Measurements from ENCODE around the gene STARD8.
"Not testable (repeated sequence)": the region's sequence is repeated elsewhere in the genome, so short reads cannot be mapped to it uniquely, and the experiment has no call there.

STARD8 gene

GRCh38 chrX:68647156-68647957 lies at the start of gene STARD8:
Gene STARD8 (plus strand): TSS chrX:68647666. CDS start chrX:68647883, 217 bp downstream.
- DNase-seq (ENCODE audit: low read depth), result peak; percentile 71

DNA sequence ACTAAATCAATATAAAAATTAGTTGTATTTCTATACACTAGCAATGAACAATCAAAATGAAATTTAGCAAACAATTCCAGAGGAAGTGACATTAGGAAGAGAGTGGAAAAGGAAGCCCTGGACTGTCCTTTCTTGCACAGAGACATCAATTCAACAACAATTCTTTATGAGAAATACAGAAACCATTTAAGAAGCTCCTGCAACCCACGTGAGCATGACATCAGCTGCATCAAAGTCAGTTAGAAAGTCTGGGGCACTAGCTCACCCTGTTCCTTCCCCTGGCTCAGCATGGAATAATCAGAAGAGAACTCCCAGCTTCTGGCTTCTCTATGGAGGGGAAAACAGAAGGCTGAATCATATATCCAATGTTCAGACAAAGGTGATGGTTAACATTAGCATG lies 48.6 kb upstream of the STARD8 start:
- DNase-seq (ENCODE audit: low read depth), result peak; percentile 3

DNA sequence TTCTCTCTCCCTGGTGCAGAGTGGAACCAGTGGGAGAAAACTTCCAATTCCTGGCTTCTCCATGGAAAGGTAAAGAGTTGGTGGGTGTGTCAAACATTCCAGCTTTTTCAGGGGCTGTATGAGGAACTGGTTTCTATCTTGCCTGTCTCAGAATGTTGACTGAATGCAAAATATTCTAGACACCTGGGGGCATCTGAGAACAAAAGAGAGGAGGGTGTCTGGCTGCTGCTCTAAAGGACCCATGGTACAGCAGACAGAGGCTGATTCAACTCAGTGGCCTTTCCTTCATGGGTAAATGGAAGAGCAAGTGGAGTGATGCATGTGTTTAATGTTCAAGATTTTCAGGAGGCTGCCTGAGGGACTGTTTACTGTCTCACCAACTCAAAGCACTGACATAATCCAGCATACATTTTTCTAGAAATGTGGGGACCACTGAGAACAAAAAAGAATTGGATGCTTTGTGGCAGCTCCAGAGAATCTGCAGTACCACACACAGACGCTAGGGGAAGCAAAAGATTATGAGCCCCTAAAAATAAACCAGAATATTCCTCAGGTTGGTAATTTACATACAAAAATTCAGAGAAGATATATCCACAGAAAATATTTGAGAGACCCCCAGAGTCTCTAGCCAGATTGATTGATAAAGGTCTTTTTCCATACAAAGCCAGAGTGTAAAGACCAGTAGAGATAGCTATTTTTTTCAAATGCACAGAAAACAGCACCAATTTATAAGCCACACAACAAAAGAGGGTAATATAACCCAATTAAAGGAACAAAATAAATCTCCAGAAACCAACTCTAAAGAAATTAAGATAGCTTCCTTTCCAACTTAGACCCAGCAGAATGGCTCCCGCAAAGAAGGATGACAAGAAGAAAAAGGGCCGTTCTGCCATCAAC lies 48.0 kb upstream of the STARD8 start:
- peak; percentile 38 for DNase-seq (ENCODE audit: low read depth)

DNA sequence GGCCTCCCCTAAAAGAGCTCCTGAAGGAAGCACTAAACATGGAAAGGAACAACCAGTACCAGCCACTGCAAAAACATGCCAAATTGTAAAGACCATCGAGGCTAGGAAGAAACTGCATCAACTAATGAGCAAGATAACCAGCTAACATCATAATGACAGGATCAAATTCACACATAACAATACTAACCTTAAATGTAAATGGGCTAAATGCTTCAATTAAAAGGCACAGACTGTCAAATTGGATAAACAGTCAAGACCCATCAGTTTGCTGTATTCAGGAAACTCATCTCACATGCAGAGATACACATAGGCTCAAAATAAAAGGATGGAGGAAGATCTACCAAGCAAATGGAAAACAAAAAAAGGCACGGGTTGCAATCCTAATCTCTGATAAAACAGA lies 43.2 kb upstream of the STARD8 start:
- DNase-seq (ENCODE audit: low read depth), result not testable (repeated sequence)

DNA sequence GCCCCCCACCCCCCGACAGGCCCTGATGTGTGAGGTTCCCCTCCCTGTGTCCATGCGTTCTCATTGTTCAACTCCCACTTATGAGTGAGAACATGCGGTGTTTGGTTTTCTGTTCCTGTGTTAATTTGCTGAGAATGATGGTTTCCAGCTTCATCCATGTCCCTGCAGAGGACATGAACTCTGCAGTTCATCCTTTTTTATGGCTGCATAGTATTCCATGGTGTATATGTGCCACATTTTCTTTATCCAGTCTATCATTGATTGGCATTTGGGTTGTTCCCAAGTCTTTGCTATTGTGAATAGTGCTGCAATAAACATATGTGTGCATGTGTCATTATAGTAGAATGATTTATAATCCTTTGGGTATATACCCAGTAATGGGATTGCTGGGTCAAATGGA lies 32.7 kb upstream of the STARD8 start:
- DNase-seq (ENCODE audit: low read depth), result not testable (repeated sequence)

DNA sequence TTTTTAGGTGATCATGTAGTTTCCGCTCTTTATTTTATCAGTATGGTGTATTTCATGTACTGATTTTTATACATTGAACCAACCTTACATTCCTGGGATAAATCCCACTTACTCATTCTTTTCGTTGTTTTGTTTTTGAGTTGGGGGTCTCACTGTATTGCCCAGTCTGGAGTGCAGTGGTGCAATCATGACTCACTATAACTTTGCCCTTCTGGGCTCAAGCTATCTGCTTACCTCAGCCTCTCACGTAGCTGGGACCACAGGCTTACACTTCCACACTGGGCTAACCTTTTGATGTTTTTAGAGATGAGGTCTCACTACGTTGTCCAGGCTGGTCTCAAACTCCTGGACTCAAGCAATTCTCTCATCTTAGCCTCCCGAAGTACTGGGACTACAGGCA lies 19.5 kb upstream of the STARD8 start:
- DNase-seq (ENCODE audit: low read depth), result no peak

DNA sequence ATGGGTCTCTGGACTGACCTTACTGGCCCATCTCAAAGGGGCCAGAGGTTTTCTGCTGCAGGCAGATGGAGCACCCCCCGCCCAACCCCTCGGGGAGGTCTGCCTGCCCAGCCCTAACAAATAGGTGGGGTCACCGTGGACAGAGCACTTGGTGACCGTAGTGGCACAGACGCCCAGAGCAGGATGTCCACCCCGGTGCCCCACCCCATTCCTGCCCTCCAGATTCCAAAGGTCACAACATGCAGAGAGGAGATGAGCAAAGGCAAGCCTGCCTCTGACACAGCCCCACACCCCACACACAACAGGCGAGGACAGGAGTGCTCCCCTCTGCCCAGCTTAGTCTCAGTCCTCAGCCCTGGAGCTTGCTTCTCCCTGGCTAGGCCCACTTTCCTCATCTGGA lies 17.5 kb upstream of the STARD8 start:
- DNase-seq (ENCODE audit: low read depth), result not testable (repeated sequence)

DNA sequence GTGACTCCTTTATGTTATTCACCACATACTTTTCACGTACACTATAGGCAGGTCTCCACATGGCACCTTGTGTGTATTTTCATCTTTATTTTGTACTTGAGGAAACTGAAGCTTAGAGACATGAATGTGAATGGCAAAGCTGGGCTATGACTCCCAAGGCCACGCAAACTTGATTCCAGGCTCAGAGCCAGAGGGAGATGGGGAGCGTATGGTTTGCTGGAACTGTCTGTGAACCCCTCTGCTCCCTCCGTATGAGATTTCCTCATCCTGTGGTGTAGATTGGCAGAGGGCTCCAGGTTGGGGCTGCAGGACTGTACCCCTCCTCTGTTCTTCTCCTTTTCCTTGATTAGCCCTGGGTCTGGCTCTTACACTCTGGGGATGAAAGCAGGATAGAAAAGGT lies 16.1 kb upstream of the STARD8 start:
- no peak for DNase-seq (ENCODE audit: low read depth)

- DNase-seq (ENCODE audit: low read depth), result no peak
These were observed 15.0 kb upstream of the STARD8 start for GRCh38 chrX:68632491-68632890.

DNA sequence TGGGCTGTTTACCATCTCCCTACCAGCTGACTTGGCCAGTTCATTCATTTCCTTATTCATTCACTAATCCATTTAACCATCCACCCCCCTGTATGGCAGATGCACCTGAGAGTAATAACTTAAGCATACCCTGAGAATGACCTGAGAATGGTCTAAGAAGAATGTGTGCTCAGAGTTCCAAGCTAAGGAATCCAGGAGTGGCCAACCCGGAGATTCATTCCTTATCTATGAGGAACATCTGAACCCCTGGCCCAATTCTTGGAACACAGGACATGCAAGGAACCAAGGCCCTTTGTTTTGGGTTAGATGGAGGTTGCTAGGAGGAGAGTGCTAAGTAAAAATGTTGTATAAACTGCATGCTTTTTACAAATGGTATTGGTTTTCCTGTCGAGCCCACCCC lies 13.5 kb upstream of the STARD8 start:
- DNase-seq (ENCODE audit: low read depth), result no peak

- no peak for DNase-seq (ENCODE audit: low read depth)
These were observed 12.7 kb upstream of the STARD8 start for GRCh38 chrX:68634649-68635227.

DNA sequence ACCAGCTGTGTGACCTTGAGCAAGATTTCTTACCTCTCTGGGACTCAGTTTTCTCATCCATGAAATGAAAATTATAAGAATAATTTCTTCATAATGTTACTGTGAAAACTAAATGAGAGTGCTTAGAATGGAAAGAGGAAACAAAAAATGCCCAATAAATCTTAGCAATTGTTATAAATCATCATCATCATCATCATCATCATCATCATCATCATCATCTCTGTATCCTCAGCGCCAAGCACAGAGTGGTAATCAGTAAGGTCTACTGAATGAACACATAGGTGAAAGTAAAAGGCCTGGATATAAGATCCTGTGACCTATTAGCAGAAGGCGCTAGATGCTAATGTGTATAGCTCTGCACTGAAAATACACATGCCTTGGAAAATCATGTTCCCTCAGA lies 6.8 kb upstream of the STARD8 start:
- no peak for DNase-seq (ENCODE audit: low read depth)

GRCh38 chrX:68644861-68645260 lies 2.6 kb upstream of the STARD8 start:
- DNase-seq (ENCODE audit: low read depth), result no peak

- DNase-seq (ENCODE audit: low read depth), result no peak
These were observed 1.0 kb upstream of the STARD8 start for GRCh38 chrX:68646421-68646820.

GRCh38 chrX:68648960-68649359 lies 1.5 kb downstream of the STARD8 start:
- peak; percentile 37 for DNase-seq (ENCODE audit: low read depth)

- DNase-seq (ENCODE audit: low read depth), result peak; percentile 78
These were observed 3.0 kb downstream of the STARD8 start for GRCh38 chrX:68650491-68650890.

DNA sequence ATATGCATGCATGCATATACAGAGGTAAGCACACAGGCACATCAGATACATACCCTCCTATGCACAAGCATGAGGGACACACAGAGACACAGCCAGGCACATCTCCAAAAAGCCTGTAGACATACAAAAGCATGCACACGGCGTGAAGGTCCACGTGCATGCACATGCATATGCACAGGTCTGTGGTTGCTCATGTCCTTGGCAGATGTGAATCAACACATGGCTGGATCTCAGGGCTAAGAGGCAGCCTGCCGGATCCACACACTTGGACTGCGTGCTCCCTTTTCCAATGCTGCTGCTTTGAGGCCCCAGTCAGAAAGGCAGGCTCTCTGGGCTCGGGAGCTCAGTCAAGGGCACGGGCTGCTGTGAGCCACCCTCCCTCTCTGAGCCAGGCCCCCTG lies 3.6 kb downstream of the STARD8 start:
- DNase-seq (ENCODE audit: low read depth), result no peak

DNA sequence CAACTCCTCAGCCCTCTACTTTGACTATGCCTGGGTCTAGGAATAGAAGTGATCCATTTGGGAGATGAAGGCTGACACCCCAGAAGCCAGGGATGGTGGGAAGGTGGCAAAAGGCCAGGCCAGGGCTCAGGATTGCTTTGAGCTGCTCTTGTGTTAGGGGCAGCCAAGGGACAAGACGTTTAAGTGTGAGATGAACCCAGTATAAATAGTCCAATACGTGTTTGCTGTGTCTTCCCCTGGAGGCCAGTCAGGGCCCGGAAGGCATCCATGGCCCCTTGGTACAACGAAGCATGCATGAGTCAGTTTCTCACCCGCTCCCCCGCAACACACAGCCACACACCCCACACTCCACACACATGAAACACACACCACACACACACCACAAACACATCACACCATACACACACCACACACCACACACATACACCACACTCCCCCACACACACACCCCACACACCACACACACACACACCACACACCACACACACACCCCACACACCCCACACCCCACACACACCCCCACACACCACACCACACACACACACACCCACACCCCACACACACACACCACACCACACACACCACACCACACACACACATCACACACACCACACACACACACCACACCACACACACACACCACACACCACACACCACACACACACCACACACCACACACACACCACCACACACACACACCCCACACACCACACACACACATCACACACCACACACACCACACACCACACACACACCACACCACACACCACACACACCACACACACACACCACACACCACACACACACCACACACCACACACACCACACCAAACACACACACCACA lies 5.1 kb downstream of the STARD8 start:
- peak; percentile 64 for DNase-seq (ENCODE audit: low read depth)

- no peak for DNase-seq (ENCODE audit: low read depth)
These were observed 7.2 kb downstream of the STARD8 start for GRCh38 chrX:68654693-68655092.

- not testable (repeated sequence) for DNase-seq (ENCODE audit: low read depth)
These were observed 9.0 kb downstream of the STARD8 start for GRCh38 chrX:68656473-68656872.

- no peak for DNase-seq (ENCODE audit: low read depth)
These were observed 11.1 kb downstream of the STARD8 start for GRCh38 chrX:68658530-68658929.

- DNase-seq (ENCODE audit: low read depth), result peak; percentile 29
These were observed 11.9 kb downstream of the STARD8 start for GRCh38 chrX:68659385-68659784.

Data from ELR (cell line).